ENCODE measurements around the gene FAF1.

DNA sequence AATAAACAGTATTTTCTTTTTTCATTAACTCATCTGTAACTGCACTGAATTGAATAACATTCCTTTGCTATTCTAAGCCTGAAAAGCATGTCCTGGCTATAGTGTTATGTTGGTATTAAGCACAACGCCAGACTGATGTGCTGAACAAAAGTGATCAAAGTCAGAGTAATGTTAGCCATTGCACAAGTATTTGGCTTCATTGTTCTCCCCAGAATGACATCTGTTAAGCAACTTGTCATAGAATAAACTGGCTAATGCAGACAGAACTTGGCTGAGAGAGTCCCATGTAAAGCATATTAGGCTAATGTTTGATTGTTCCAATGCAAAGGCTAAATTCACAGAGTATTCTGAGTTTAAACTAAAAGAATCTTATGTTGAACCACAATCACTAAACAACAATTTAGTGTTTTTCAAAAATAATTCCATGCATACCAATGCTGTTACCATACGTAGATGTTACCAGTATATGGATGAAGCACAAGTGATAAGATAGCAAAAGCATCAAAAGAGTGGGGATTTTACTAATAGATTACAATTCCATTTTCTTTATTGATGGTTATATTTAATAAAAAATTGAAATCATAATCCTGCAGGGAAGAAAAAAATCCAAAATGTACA lies 301.5 kb downstream of the FAF1 start:
- TF ChIP-seq, protein P1, sequence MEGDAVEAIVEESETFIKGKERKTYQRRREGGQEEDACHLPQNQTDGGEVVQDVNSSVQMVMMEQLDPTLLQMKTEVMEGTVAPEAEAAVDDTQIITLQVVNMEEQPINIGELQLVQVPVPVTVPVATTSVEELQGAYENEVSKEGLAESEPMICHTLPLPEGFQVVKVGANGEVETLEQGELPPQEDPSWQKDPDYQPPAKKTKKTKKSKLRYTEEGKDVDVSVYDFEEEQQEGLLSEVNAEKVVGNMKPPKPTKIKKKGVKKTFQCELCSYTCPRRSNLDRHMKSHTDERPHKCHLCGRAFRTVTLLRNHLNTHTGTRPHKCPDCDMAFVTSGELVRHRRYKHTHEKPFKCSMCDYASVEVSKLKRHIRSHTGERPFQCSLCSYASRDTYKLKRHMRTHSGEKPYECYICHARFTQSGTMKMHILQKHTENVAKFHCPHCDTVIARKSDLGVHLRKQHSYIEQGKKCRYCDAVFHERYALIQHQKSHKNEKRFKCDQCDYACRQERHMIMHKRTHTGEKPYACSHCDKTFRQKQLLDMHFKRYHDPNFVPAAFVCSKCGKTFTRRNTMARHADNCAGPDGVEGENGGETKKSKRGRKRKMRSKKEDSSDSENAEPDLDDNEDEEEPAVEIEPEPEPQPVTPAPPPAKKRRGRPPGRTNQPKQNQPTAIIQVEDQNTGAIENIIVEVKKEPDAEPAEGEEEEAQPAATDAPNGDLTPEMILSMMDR (IDR thresholded peaks at IDR 0.05): no peak
- TF ChIP-seq POLR2A (IDR thresholded peaks at IDR 0.05): no peak

Measured in right lobe of liver (tissue), 4 donors.